ENCODE results near the gene BTBD3. TPM values are rescaled to one million over a fixed set of nuclear protein-coding genes. Genes with fewer than 3 reads are reported as not detected.
A peak's percentile ranks its signal among the peaks of the same experiment; 100 is the strongest.

Gene BTBD3
- total RNA-seq, 2 donors from 2014 or later: 22.9 to 27.3 TPM

- no peak for ATAC-seq
- DNase-seq: no peak
- intact Hi-C loops (cut with DNase I): no loop called here
These were observed 10.1 kb upstream of the BTBD3 start for GRCh38 chr20:11907621-11908020.

DNA sequence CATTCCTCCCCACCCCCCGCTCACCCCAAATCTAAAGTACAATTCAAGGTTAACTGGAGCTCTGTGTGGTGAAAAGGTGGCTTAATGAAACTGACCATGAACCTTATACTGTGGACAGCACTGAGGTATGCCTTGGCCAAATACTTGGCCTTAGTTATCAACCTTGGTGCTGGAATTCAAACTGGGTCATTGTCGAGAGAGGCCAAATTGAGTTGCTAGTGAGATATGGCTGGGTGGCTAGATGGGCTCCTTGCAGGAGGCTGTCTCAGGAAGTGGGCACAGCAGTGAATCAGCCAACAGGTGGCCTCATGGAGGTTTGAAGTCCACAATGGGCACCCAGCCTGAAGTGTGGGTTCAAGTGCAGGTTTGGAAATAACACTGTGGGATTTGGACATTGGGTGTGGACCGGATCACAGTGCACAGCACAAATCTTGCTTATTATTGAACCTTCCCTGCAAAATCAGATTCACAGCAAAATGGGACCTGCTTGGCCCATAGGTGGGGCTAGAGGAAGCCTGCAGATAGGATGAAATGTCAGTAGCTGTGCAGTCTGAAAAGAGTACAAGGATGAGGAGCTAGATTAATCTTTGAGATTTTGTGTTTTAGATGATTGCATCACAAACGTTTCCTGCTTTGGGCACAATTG is 5.6 kb upstream of the BTBD3 start:
- ATAC-seq (peak; percentile 34 to 36), DNase-seq (no peak)
- intact Hi-C loops (cut with DNase I): no loop called here

DNA sequence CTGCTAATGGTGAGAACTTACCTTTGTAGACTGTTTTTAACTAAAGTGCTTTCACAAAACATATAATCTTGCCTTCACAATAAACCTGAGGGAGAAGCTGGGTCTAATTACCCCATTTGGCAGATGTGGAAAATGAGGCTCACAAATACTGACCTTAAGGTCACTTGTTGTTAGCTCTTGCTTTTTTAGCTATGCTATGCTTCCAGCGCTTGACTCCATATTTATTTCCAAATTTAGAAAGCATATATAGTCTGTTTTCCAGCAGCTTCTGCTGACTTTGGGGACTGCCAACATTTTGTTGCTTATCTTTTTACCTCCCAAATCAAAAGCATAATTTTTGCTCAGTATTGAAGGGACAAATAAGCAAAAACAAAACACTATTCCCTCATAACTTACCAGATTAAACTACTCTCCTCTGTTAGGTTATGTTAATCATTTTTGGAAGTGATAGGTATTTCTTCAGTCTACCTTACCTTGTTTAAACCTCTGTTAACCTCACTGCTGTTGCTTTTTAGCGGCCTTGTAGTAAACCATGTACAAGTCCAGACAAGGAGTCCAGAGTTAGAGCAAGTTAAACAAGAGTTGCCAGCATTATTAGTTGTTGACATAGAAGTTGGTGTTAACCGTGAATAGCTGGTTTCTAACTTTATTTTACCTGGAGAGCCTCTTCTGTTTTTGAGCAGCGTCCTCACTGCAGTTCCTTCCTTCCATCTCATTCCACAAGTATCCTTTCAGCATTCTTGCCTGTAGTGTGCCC is 4.9 kb upstream of the BTBD3 start:
- DNase-seq (no peak), ATAC-seq (no peak)
- intact Hi-C loops (cut with DNase I): no loop called here

DNA sequence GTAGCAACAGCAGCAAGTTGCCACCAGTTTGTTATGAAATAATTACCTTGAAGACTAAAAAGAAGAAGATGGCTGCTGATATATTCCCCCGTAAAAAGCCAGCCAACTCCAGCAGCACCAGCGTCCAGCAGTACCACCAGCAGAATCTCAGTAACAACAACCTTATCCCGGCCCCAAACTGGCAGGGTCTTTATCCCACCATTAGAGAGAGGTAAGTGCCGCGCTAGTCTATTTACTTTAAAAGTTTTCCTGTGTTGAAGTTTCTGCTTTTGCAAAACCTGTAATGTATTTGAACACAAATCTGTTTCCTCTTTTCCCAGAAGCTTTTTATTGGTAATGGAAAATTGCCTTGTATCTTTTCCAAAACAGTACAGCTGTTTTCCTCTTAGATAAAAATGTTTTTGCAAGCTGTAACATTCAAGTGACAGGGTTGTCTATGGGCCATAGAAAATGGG is 725 bp downstream of the BTBD3 start:
- DNase-seq (no peak), ATAC-seq (peak; percentile 42 to 47)
- intact Hi-C loops (cut with DNase I): no loop called here

DNA sequence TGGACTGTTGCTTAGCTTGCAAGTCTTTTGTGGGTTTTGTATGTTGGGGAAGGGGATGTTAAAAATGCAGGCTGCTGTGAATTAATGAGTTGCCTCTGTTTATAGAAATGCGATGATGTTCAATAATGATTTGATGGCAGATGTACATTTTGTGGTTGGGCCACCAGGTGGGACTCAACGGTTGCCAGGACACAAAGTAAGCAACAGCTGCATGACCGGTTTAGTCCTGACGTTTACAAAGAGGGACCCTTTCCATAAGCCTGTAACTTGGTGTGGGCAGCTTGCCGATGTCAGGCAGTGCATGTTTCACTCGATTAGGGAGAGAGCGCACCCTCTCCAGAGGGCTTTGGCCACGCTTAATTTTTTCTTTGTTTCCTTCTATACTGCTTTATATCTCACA is 1.3 kb downstream of the BTBD3 start:
- peak; percentile 51 to 63 for ATAC-seq
- intact Hi-C loops (cut with DNase I): no loop called here
- DNase-seq: no peak

GRCh38 chr20:11919581-11919980 is 1.9 kb downstream of the BTBD3 start:
- DNase-seq: no peak
- intact Hi-C loops (cut with DNase I): no loop called here
- ATAC-seq: no peak

DNA sequence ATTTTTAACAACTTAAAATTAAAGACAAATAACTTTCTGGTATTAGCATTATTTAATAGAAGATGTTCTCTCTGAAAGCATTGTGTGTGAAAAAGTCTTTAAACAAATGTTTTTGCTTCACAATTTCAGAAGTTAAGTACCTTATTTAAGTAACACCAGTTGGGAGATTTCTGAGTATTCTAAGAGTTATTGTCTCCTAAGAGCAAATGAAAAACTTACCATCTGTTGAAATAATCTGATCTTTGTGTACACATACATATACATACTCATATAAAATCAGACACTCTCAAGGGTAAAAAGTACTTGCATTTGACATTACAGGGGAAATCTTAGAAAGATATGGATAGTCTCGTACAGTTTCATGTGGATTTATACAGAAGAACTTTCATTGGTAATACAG is 2.4 kb downstream of the BTBD3 start:
- intact Hi-C loops (cut with DNase I): no loop called here
- DNase-seq: no peak
- no peak for ATAC-seq

GRCh38 chr20:11921321-11921720 is 3.6 kb downstream of the BTBD3 start:
- DNase-seq (no peak), ATAC-seq (no peak)
- intact Hi-C loops (cut with DNase I): no loop called here

GRCh38 chr20:11922561-11922960 is 4.9 kb downstream of the BTBD3 start:
- peak; percentile 44 for DNase-seq
- intact Hi-C loops (cut with DNase I): no loop called here
- peak; percentile 50 to 54 for ATAC-seq

DNA sequence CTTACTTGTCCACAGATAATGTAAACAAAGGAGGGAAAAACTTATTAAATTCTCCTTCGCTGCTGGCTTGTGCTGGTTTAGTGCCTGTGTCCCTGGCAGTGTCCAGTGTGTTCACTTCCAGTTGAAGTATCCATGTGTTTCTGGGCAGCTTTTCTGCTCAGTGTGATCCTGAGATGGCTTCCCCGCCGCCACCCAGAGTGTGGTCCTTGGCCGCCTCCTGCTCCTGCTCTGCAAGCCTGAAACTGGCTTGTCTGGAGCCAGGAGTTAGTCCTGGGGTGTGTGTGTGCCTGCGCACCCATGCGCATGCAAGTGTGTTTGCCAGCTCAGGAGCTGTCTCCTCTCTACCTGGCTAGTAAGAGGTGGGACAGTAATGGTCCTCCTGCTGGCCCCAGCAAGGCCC is 7.2 kb downstream of the BTBD3 start:
- DNase-seq (no peak), ATAC-seq (no peak)
- intact Hi-C loops (cut with DNase I): no loop called here

DNA sequence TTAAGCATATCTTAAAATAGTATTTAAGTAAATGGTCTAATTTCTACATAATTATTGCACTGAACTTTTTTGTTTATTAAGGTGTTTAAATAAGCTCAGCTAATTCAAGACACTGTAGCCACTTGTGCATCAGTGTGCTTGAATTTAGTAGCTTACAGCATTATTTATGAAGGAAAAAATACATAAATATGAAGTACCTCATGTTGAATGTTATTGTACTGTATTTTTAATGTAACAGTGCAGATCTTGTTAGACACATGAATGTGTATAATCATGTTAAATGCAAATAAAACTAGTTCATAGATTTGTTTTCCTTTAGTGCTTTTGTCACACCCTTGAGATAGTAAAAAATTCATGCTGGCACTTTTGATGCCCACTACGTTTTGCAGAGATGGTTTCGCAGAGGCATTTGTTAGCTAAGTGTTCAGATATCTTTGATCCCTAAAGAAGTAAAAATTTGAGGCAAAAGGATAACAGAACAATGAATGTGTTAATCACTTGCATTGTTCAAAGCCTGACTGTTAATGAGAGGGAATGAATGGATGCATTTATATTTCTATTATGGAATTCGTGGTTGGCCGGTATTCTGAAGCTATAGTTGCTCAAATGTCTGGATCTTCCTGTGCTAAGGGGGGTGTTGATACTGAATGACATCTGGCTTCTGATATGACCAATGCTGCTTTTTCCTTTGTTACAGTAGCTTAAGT is 8.8 kb downstream of the BTBD3 start:
- DNase-seq (no peak), ATAC-seq (no peak)
- intact Hi-C loops (cut with DNase I): no loop called here

GRCh38 chr20:11929947-11930346 is 12.3 kb downstream of the BTBD3 start:
- intact Hi-C loops (cut with DNase I): no loop called here
- ATAC-seq (no peak), DNase-seq (no peak)

- no peak for ATAC-seq
- intact Hi-C loops (cut with DNase I): no loop called here
- no peak for DNase-seq
These were observed 17.8 kb downstream of the BTBD3 start for GRCh38 chr20:11935212-11936154.

- ATAC-seq (no peak), DNase-seq (no peak)
- intact Hi-C loops (cut with DNase I): no loop called here
These were observed 18.5 kb downstream of the BTBD3 start for GRCh38 chr20:11936157-11936556.

DNA sequence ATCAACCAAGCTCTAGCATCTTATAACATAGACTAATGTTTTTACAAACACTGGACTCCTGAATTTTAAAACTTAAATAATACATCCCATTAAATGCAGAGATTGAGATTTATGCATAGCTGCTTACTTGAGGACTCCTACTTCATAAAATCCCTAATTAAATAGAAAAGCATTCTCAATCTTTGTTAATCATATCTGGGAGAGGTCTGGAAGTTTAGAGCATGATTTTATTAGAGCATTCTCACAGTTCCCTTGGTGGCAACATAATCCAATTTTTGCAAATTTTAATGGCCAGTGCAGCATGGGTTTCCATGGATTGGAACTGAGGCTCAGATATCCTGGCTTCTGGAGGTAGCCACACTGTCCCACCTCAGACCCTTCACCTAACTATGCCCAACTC is 19.5 kb downstream of the BTBD3 start:
- intact Hi-C loops (cut with DNase I): no loop called here
- no peak for DNase-seq
- no peak for ATAC-seq

- DNase-seq (no peak), ATAC-seq (no peak)
- intact Hi-C loops (cut with DNase I): no loop called here
These were observed 24.0 kb downstream of the BTBD3 start for GRCh38 chr20:11941593-11942246.

- no peak for DNase-seq
- ATAC-seq: no peak
These were observed 26.1 kb downstream of the BTBD3 start for GRCh38 chr20:11943778-11944177.

DNA sequence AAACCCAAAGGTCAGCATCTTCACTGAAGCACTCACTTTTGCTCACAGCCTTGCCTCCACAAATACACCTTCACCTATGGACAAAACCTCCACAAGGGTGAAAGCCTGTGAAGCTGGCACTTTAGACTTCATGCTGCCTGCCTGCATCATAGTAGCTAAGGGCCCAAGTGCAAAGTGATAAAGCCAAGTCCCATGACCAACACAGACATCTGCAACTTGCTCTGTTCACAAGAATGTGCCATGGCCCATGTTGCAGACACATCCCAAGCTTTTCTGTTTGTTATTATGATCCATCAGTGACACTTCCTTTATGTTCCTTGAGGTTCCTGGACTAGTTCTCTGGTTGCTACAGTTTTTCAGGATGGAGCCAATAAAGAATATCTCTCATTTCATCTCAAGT is 31.1 kb downstream of the BTBD3 start:
- DNase-seq: no peak
- intact Hi-C loops (cut with DNase I): no loop called here
- ATAC-seq: no peak

More at GRCh38 chr20:11943778-11944177, 26.1 kb downstream of the BTBD3 start:
- intact Hi-C loops (cut with DNase I): no loop called here

DNA sequence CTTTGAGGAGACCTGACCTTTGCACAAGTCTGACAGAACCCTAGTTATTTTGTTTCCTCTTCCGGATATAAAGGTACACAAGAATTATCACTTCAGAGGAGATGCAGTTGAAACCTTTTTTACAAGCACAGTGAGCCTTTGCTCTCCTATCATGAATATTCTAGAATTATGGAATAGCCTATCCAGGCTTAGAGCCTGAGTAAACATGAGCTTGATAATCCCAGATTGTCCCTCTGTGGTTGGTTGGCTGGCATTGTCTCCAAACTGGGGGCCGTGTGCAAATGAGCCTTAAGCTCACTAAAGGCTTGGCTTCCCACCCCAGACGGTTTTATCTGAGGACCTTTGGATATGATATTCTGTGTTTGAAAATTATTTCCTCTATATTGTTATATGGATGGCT is 32.0 kb downstream of the BTBD3 start:
- DNase-seq (no peak), ATAC-seq (no peak)
- intact Hi-C loops (cut with DNase I): no loop called here

Measured in left cardiac atrium (tissue), 4 donors.